ENCODE data around the gene STMND1. TPM values are rescaled to one million over a fixed set of nuclear protein-coding genes. Genes with fewer than 3 reads are reported as not detected.

The STMND1 gene
- total RNA-seq, 4 donors from 2014 or later: 1.2 TPM; not detected in 3

DNA sequence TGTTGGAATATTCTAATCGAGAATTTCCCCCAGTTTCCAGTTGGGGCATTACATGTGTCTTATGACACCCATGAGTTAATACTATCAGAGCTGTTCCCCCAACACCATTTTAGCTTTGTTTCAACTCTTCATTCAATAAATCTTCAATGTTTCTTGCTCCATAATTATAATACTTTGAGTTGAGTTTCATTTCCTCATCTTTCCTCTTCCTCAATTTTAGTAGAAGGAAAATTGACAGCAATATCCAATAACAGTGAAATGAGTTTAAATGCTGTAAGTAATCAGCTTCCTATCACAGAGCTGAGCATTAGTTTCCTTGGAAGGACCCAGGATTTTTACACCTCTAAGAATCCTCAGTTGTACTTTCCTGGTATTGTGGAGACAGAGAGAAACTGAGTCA, 1.0 kb upstream of the STMND1 start:
- no peak for DNase-seq (ENCODE audit: low spot score in 2 of 2)
- TF ChIP-seq, protein P1, sequence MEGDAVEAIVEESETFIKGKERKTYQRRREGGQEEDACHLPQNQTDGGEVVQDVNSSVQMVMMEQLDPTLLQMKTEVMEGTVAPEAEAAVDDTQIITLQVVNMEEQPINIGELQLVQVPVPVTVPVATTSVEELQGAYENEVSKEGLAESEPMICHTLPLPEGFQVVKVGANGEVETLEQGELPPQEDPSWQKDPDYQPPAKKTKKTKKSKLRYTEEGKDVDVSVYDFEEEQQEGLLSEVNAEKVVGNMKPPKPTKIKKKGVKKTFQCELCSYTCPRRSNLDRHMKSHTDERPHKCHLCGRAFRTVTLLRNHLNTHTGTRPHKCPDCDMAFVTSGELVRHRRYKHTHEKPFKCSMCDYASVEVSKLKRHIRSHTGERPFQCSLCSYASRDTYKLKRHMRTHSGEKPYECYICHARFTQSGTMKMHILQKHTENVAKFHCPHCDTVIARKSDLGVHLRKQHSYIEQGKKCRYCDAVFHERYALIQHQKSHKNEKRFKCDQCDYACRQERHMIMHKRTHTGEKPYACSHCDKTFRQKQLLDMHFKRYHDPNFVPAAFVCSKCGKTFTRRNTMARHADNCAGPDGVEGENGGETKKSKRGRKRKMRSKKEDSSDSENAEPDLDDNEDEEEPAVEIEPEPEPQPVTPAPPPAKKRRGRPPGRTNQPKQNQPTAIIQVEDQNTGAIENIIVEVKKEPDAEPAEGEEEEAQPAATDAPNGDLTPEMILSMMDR (IDR thresholded peaks at IDR 0.05): no peak
- no peak for TF ChIP-seq POLR2A (IDR thresholded peaks at IDR 0.05)
- H3K4me3 ChIP-seq (ENCODE audit: low read depth, poor library complexity, severe bottlenecking): no peak overlapping the region
- intact Hi-C loops (cut with DNase I; ENCODE audit: low total_unique reads): no loop called here
- WGBS, 2 donors: 65 to 68% methylated on average over 1 of the region's 1 CpG

DNA sequence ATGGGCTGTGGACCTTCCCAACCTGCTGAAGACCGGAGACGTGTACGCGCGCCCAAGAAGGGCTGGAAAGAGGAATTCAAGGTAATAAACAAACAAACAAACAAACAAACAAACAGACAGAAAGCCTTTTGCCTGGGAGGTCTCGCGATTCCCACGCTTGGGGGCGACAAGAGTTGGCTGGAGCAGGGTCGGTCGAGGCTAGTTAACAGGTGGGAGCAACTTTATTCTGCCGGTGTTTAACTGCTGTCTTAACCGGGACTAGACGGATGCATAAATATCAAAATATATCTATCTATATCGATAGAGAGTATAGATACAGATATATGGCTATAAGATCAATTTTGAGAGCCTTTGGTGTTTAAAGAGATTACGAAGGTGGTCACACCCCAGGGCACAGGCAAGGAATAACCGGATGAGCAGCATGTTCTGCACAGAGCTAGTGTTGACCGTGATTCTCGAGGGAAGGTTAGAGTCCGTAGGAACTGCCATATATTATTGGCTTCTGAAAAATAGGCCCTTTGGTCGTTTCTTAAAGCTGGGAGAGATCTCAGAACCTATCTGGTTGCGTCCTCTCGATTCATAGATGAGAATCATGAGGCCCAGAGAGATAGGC, 514 bp downstream of the STMND1 start:
- H3K4me3 ChIP-seq (ENCODE audit: low read depth, poor library complexity, severe bottlenecking): no peak overlapping the region
- no peak for TF ChIP-seq POLR2A (IDR thresholded peaks at IDR 0.05)
- TF ChIP-seq, protein P1 (IDR thresholded peaks at IDR 0.05): no peak
- DNase-seq (ENCODE audit: low spot score in 2 of 2): no peak
- intact Hi-C loops (cut with DNase I; ENCODE audit: low total_unique reads): no loop called here
- WGBS, 2 donors: 23 to 27% methylated on average over 23 of the region's 23 CpGs

DNA sequence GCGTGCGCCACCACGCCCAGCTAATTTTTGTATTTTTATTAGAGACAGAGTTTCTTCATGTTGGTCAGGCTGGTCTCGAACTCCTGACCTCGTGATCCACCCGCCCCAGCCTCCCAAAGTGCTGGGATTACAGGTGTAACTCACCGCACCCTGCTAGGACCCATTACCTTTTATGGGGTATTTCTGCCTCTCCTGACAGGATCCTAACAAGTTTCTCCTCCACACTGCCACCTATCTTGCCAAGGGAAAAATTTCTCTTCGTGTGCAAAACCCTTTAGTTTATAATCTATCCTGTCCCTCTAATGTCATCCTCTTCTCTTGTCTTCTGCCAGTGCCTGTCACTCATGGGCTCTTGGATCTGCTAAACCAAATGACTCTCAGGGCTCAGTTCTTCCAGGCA, 1.9 kb downstream of the STMND1 start:
- intact Hi-C loops (cut with DNase I; ENCODE audit: low total_unique reads): no loop called here
- no peak overlapping the region for H3K4me3 ChIP-seq (ENCODE audit: low read depth, poor library complexity, severe bottlenecking)
- WGBS, 2 donors: 88 to 93% methylated on average over 8 of the region's 8 CpGs
- no peak for TF ChIP-seq POLR2A (IDR thresholded peaks at IDR 0.05)
- TF ChIP-seq, protein P1 (IDR thresholded peaks at IDR 0.05): no peak
- DNase-seq (ENCODE audit: low spot score in 2 of 2): no peak

DNA sequence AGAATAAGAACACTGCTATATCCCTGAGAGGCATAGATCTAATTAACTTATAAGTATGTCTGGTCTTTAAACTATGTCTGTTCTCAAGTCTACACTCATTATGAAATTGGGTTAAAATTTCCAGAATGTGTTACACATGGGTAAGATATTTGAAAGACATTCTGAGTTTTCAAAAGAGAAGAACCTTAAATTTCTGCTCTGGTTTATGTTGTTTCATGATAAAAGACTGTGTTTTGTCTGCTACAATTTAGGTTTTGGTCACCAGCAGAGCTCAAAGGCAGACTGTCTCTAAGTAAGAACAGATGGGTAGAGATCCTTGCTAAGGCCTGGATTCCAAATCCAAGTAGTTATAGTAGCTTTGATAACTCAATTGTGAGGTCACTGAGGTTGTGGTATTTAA, 6.0 kb downstream of the STMND1 start:
- intact Hi-C loops (cut with DNase I; ENCODE audit: low total_unique reads): no loop called here
- H3K4me3 ChIP-seq (ENCODE audit: low read depth, poor library complexity, severe bottlenecking): no peak overlapping the region
- TF ChIP-seq, protein P1 (IDR thresholded peaks at IDR 0.05): no peak
- TF ChIP-seq POLR2A (IDR thresholded peaks at IDR 0.05): no peak
- no peak for DNase-seq (ENCODE audit: low spot score in 2 of 2)

DNA sequence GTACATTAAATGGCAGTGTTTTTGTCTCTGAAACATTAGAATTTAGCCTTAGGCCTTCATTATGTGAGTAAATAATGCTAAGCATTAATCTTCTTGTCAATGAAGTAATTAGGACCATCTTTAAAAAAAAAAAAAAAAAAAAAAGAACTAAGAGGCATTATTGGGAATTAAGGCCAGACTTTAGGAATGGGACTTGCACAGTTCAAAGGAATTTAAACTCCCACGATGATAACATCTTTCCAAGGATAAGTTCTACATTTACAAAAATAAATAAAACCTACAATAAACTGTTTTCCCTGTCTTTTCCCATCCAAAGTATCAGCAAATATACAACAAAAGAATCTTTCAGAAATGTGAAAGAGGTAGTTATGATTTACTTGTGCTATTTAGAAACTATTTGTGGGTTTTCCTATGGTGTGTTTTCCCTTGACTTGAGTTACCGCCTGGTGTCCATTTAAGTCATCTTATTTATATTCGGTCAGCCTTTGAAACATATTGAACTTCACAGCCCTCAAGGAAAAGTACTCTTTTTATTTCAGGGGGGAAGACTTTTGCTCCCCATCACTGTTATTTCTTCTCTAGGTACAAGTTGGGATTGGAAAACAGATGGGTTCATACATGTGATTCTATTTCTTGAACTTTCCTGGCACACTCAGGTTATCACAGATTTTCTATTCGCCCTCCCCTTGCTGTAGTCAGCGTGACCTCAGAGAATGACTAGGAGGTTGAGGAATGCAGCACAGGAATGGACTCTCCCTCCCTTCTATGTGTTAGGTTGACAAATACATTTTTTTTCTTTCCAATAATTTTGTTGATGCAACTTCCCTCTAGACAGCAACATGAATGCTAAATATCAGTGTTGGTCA, 13.6 kb downstream of the STMND1 start:
- intact Hi-C loops (cut with DNase I; ENCODE audit: low total_unique reads): no loop called here
- TF ChIP-seq, protein P1 (IDR thresholded peaks at IDR 0.05): no peak
- TF ChIP-seq POLR2A (IDR thresholded peaks at IDR 0.05): no peak
- H3K4me3 ChIP-seq (ENCODE audit: low read depth, poor library complexity, severe bottlenecking): no peak overlapping the region
- no peak for DNase-seq (ENCODE audit: low spot score in 2 of 2)
- 57% methylated on average over 5 of the region's 5 CpGs for WGBS, 2 donors
